Measurements from ENCODE around the gene TCL1A. TPM values are rescaled to one million over a fixed set of nuclear protein-coding genes. Genes with fewer than 3 reads are reported as not detected.

The TCL1A gene
- total RNA-seq, 1 experiment from 2014 or later = not detected

GRCh38 chr14:95703805-95704204 is 10.1 kb downstream of the TCL1A start:
- DNase-seq = no peak
- Histone ChIP-seq H3T11ph (ENCODE audit: low read length) (no peak overlapping the region), H3K56ac (ENCODE audit: insufficient read length, low read depth, low read length) (no peak overlapping the region), H3K9me3 (ENCODE audit: control insufficient read depth, low read depth, low read length) (no peaks in the 10 kb centered on the region), H3K23ac (ENCODE audit: insufficient read length, low read depth, low read length) (no peak overlapping the region), H3K4me2 (ENCODE audit: insufficient read depth, insufficient read length, low read length) (no peak overlapping the region), H3K14ac (ENCODE audit: insufficient read depth, low read length) (no peak overlapping the region), H4K91ac (ENCODE audit: insufficient read length, low read depth, low read length) (no peak overlapping the region), H4K5ac (ENCODE audit: insufficient read length, low read depth, low read length) (no peak overlapping the region), H2BK120ac (ENCODE audit: low read depth, low read length, poor library complexity, severe bottlenecking) (no peak overlapping the region), H2BK5ac (ENCODE audit: insufficient read length, low read length) (no peak overlapping the region), H2BK12ac (ENCODE audit: insufficient read length, low read depth, low read length) (no peak overlapping the region), H2AK5ac (ENCODE audit: insufficient read length, low read length) (no peak overlapping the region), H4K20me1 (ENCODE audit: control insufficient read depth, insufficient read depth, insufficient read length) (no peaks in the 10 kb centered on the region), H3K27me3 (ENCODE audit: insufficient read depth, low read length) (peaks cover 36% of the 10 kb centered on the region), H3K18ac (ENCODE audit: insufficient read length, low read depth, low read length) (no peak overlapping the region), H2AFZ (ENCODE audit: low read length) (no peak overlapping the region), H2BK20ac (ENCODE audit: low read depth, low read length, poor library complexity, severe bottlenecking) (no peak overlapping the region), H3K79me2 (ENCODE audit: insufficient read depth, low read length) (no peaks in the 10 kb centered on the region), H2BK15ac (ENCODE audit: low read depth, low read length) (no peak overlapping the region), H3K23me2 (ENCODE audit: insufficient read length, low read depth, low read length, poor library complexity, severe bottlenecking) (peaks cover under 1% of the 10 kb centered on the region), H3K4ac (ENCODE audit: low read depth, low read length) (no peak overlapping the region), H3K4me1 (ENCODE audit: insufficient read depth, low read length) (peaks cover 5% of the 10 kb centered on the region; the same call in 1 of the 2 replicates), H3K79me1 (ENCODE audit: insufficient read depth, low read depth, low read length, poor library complexity, severe bottlenecking) (no peaks in the 10 kb centered on the region), H3K9ac (ENCODE audit: extremely low read depth, insufficient read length, low read length) (no peak overlapping the region), H4K8ac (replicated peaks; ENCODE audit: insufficient read length, low read depth, low read length) (no peak overlapping the region), H3K27ac (ENCODE audit: insufficient read length, low read depth, low read length) (no peak overlapping the region)
- Mint-ChIP-seq H3K4me1 (peaks cover 48 to 52% of the 10 kb centered on the region in 2 experiments), H3K4me3 (no peak overlapping the region), H3K27ac (no peak overlapping the region), H3K36me3 (ENCODE audit: insufficient read depth in 1 of 3, low read depth in 3 of 3) (no peaks in the 10 kb centered on the region), H3K27me3 (ENCODE audit: low read depth) (peaks cover 92% of the 10 kb centered on the region), H3K9me3 (peaks cover 0 to 3% of the 10 kb centered on the region in 2 experiments; a peak in 1 of 5 replicates)
- WGBS (ENCODE audit: extremely low coverage, insufficient read length, low lambda C conversion rate) = no CpG with 5 or more reads among the region's 3 CpGs
- no peak for TF ChIP-seq CTCF (conservative IDR thresholded peaks at IDR 0.05)

All from H9 (cell line).